Cardiac muscle cell (in vitro differentiated cells and primary cell): ENCODE measurements around the gene MYH7. TPM values are rescaled to one million over a fixed set of nuclear protein-coding genes. Genes with fewer than 3 reads are reported as not detected.
A peak's percentile ranks its signal among the peaks of the same experiment; 100 is the strongest.
"Not testable (repeated sequence)": the region's sequence is repeated elsewhere in the genome, so short reads cannot be mapped to it uniquely, and the experiment has no call there.

Source experiments
- DNase-seq, 2 donors: peaks; one replicate each; pipeline versions ENCODE4 v3.0.0 to v3.0.0-alpha.2; 2010 to 2017; ENCODE audit warnings: low read depth in 1 of 2, low spot score in 1 of 2
- H3K27ac ChIP-seq: fragments of 200-600 bp; sonication (generic); 2 replicates; pipeline ENCODE4 v1.5.1; 2016
- H3K27me3 ChIP-seq: fragments of 200-600 bp; sonication (generic); 2 replicates; pipeline ENCODE4 v1.6.0; 2016; ENCODE audit warnings: control low read depth
- H3K36me3 ChIP-seq: fragments of 200-600 bp; sonication (generic); 2 replicates; pipeline ENCODE4 v1.5.1; 2016; ENCODE audit warnings: control low read depth
- H3K4me1 ChIP-seq: fragments of 200-600 bp; sonication (generic); 2 replicates; pipeline ENCODE4 v1.8.1; 2017; ENCODE audit warnings: low read depth, mild to moderate bottlenecking, mixed run types
- H3K4me3 ChIP-seq: fragments of 200-600 bp; sonication (generic); 2 replicates; pipeline ENCODE4 v1.5.1; 2016; ENCODE audit warnings: mild to moderate bottlenecking
- H3K9me3 ChIP-seq: fragments of 200-600 bp; sonication (generic); 2 replicates; pipeline ENCODE4 v1.5.1; 2017; ENCODE audit warnings: low read depth, mild to moderate bottlenecking, control low read depth
- polyA plus RNA-seq: library from polyadenylated mRNA; unstranded; fragments of >200 nt; fragmentation: Nextera tagmentation; extraction: Ambion mirVana; gene quantifications from 2 replicates; pipeline ENCODE4 v1.2.1, GENCODE V29; 2016
- total RNA-seq: library from RNA; depleted of rRNA; stranded (reverse); fragments of >200 nt; gene quantifications from 2 replicates; pipeline ENCODE4 v1.2.3, GENCODE V29; 2016
- TF ChIP-seq, protein P1 (sequence below): IDR thresholded peaks from 2 replicates; pipeline ENCODE4 v1.5.1; 2012; ENCODE audit warnings: low read depth, mild to moderate bottlenecking, low read length

MYH7 gene
- total and polyA plus RNA-seq, 2 experiments from 2014 or later, result 82.8 to 117 TPM

DNA sequence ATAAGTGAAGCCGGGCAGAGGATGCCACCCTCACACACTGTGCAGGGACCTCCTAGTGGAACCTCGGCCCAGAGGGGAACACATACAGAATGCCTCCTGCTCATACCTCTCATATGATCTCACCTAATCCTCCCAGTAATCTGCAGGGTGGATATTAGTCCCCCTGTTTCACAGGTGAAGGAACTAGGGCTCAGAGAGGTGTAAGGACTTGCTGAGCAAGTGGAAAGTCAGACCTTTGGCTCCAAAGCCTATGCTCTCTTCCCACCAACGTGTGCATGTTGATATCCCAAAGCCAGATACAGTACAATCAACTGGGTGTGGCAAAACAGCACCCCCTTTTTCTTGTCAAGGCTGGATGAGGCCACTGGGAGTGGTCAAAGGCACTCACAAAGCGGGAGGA is 31.6 kb downstream of the MYH7 start:
- Histone ChIP-seq H3K4me3 (peak overlapping the region; percentile 98), H3K9me3 (no peaks in the 10 kb centered on the region), H3K27me3 (no peaks in the 10 kb centered on the region), H3K36me3 (peaks cover 90% of the 10 kb centered on the region), H3K4me1 (peaks cover 35% of the 10 kb centered on the region), H3K27ac (peak overlapping the region; percentile 99)
- TF ChIP-seq, protein P1, sequence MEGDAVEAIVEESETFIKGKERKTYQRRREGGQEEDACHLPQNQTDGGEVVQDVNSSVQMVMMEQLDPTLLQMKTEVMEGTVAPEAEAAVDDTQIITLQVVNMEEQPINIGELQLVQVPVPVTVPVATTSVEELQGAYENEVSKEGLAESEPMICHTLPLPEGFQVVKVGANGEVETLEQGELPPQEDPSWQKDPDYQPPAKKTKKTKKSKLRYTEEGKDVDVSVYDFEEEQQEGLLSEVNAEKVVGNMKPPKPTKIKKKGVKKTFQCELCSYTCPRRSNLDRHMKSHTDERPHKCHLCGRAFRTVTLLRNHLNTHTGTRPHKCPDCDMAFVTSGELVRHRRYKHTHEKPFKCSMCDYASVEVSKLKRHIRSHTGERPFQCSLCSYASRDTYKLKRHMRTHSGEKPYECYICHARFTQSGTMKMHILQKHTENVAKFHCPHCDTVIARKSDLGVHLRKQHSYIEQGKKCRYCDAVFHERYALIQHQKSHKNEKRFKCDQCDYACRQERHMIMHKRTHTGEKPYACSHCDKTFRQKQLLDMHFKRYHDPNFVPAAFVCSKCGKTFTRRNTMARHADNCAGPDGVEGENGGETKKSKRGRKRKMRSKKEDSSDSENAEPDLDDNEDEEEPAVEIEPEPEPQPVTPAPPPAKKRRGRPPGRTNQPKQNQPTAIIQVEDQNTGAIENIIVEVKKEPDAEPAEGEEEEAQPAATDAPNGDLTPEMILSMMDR, result no peak
- no peak for DNase-seq

- peak overlapping the region; percentile 98 for H3K4me3 ChIP-seq
- H3K9me3 ChIP-seq, result no peaks in the 10 kb centered on the region
- DNase-seq, result no peak
- H3K4me1 ChIP-seq, result peaks cover 33% of the 10 kb centered on the region
- H3K27me3 ChIP-seq, result no peaks in the 10 kb centered on the region
- H3K27ac ChIP-seq, result peak overlapping the region; percentile 99
- TF ChIP-seq, protein P1, result no peak
- peaks cover 98% of the 10 kb centered on the region for H3K36me3 ChIP-seq
Observed at GRCh38 chr14:23403139-23403438, 32.4 kb downstream of the MYH7 start.

DNA sequence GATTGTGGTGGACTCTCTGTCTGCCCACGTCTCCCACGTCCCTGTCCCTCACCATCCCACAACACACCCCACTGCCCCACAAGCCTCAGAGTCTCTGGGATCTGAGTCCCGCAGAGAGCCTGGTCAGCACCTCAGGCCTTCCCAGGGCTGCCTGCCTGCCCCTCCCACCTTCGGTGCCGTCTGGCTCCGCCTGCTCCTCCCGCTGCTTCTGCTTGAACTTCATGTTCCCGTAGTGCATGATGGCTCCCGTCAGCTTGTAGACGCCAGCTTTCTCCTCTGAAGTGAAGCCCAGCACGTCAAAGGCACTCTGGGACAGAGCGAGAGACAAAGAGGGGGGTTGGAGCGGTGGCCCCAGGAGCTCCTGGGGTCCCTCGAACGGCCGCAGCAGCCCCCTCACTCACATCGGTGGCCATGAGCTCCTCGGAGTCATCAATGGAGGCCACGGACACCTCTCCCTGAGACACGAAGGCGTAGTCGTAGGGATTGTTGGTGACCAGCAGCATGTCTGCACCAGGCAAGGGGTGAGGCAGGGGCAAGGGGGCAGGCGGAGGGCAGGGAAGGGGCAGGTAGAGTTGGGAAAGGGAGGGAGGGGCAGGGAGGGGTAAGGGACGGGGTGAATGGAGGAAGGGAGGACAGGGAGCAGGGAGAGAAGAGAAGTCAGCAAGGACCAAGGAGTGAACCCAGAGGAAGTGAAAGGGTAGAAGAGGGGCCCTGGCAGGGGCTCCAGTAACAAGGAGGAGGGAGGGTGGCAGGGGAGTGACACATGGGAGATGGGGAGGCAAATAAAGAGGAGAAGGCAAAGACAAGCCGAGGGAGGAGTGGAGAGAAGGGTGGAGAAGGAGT is 32.9 kb downstream of the MYH7 start:
- peaks cover 99% of the 10 kb centered on the region for H3K36me3 ChIP-seq
- H3K27me3 ChIP-seq, result no peaks in the 10 kb centered on the region
- peaks cover 35% of the 10 kb centered on the region for H3K4me1 ChIP-seq
- TF ChIP-seq, protein P1, result no peak
- H3K9me3 ChIP-seq, result no peaks in the 10 kb centered on the region
- peak overlapping the region; percentile 99 for H3K27ac ChIP-seq
- H3K4me3 ChIP-seq, result peak overlapping the region; percentile 98
- peak in 1 of 2 donors; percentile 33 for DNase-seq

DNA sequence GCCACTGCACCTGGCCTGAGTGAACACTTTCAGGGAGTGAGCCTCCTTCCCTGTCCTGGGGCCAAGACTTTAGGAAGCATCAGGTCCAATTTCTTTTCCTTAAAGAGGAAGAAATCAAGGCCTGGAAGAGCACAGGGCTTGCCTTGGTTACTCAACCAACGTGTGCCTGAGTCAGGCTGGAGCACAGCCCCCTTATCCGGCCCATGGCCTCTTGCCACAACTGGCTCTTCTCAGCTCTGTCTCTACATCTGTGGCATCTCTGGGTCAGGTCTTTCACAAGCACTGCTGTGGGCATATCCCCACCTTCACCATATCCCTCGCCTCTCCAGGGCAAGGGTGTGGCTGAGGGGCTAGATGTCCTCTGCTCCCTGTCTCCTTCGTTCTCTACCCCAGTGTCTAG is 34.2 kb downstream of the MYH7 start:
- Histone ChIP-seq H3K27me3 (no peaks in the 10 kb centered on the region), H3K36me3 (peaks cover 99% of the 10 kb centered on the region), H3K27ac (peak overlapping the region; percentile 99), H3K9me3 (no peaks in the 10 kb centered on the region), H3K4me1 (peaks cover 39% of the 10 kb centered on the region), H3K4me3 (peak overlapping the region; percentile 98)
- TF ChIP-seq, protein P1, result no peak
- DNase-seq, result peak in 1 of 2 donors; percentile 42

- Histone ChIP-seq H3K4me1 (peaks cover 39% of the 10 kb centered on the region), H3K27ac (peak overlapping the region; percentile 99), H3K36me3 (peaks cover 99% of the 10 kb centered on the region), H3K4me3 (peak overlapping the region; percentile 98)
- H3K9me3 ChIP-seq, H3K27me3 ChIP-seq: not testable (repeated sequence)
- DNase-seq, result peak in 1 of 2 donors; percentile 50
Observed at GRCh38 chr14:23400496-23401149, 34.8 kb downstream of the MYH7 start.

GRCh38 chr14:23399591-23399990 is 35.9 kb downstream of the MYH7 start:
- Histone ChIP-seq H3K36me3 (peaks cover 99% of the 10 kb centered on the region), H3K27me3 (no peaks in the 10 kb centered on the region), H3K27ac (peak overlapping the region; percentile 99), H3K4me1 (peaks cover 39% of the 10 kb centered on the region), H3K4me3 (peak overlapping the region; percentile 3), H3K9me3 (no peaks in the 10 kb centered on the region)
- peak in 1 of 2 donors; percentile 58 for DNase-seq
- TF ChIP-seq, protein P1, result no peak
